Astrocyte of the cerebellum (primary cell): ENCODE data around the gene SCAPER.

Experiments
- DNase-seq: peaks from one replicate; pipeline ENCODE4 v3.0.0-alpha.2; 2011; ENCODE audit warnings: low read depth
- H3K4me3 ChIP-seq: 2 replicates; pipeline ENCODE4 v1.5.1; 2011; ENCODE audit warnings: mild to moderate bottlenecking, low read depth, low read length, moderate library complexity
- CTCF ChIP-seq: IDR thresholded peaks from 2 replicates; pipeline ENCODE4 v1.5.1; 2012; ENCODE audit warnings: low read length, low read depth, moderate library complexity, mild to moderate bottlenecking; ENCODE audit errors: missing control alignments
- in situ Hi-C: cut with HindIII; loops from 2 replicates; pipeline ENCODE4 v1.10.0; 2017; ENCODE audit warnings: low sequenced_read_pairs

Gene SCAPER

GRCh38 chr15:76492538-76492937 lies 412.6 kb downstream of the SCAPER start:
- no peak for DNase-seq
- H3K4me3 ChIP-seq = no peak overlapping the region
- TF ChIP-seq CTCF = no peak
- in situ Hi-C loops = no loop called here

GRCh38 chr15:76483752-76484151 lies 421.4 kb downstream of the SCAPER start:
- in situ Hi-C loops = no loop called here
- H3K4me3 ChIP-seq = no peak overlapping the region
- TF ChIP-seq CTCF = no peak
- DNase-seq = no peak

GRCh38 chr15:76483018-76483417 lies 422.1 kb downstream of the SCAPER start:
- no peak overlapping the region for H3K4me3 ChIP-seq
- TF ChIP-seq CTCF = no peak
- DNase-seq = no peak
- in situ Hi-C loops = no loop called here

- in situ Hi-C loops = no loop called here
- no peak for DNase-seq
- no peak for TF ChIP-seq CTCF
- no peak overlapping the region for H3K4me3 ChIP-seq
These were observed 424.9 kb downstream of the SCAPER start for GRCh38 chr15:76480267-76480666.

GRCh38 chr15:76470691-76471090 lies 434.4 kb downstream of the SCAPER start:
- peak; percentile 76 for DNase-seq
- TF ChIP-seq CTCF = no peak
- no peak overlapping the region for H3K4me3 ChIP-seq
- in situ Hi-C loops = no loop called here

- no peak for DNase-seq
- no peak overlapping the region for H3K4me3 ChIP-seq
- in situ Hi-C loops = no loop called here
- no peak for TF ChIP-seq CTCF
These were observed 436.4 kb downstream of the SCAPER start for GRCh38 chr15:76468722-76469121.

GRCh38 chr15:76467136-76467535 lies 438.0 kb downstream of the SCAPER start:
- TF ChIP-seq CTCF = no peak
- no peak overlapping the region for H3K4me3 ChIP-seq
- no peak for DNase-seq
- in situ Hi-C loops = no loop called here
